ENCODE measurements around the gene ADAM22.

- no peak for TF ChIP-seq EZH2 (optimal IDR thresholded peaks at IDR 0.05; ENCODE audit: low read depth, low read length)
- TF ChIP-seq, protein P1, sequence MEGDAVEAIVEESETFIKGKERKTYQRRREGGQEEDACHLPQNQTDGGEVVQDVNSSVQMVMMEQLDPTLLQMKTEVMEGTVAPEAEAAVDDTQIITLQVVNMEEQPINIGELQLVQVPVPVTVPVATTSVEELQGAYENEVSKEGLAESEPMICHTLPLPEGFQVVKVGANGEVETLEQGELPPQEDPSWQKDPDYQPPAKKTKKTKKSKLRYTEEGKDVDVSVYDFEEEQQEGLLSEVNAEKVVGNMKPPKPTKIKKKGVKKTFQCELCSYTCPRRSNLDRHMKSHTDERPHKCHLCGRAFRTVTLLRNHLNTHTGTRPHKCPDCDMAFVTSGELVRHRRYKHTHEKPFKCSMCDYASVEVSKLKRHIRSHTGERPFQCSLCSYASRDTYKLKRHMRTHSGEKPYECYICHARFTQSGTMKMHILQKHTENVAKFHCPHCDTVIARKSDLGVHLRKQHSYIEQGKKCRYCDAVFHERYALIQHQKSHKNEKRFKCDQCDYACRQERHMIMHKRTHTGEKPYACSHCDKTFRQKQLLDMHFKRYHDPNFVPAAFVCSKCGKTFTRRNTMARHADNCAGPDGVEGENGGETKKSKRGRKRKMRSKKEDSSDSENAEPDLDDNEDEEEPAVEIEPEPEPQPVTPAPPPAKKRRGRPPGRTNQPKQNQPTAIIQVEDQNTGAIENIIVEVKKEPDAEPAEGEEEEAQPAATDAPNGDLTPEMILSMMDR (IDR thresholded peaks at IDR 0.05; ENCODE audit: low read length): no peak
- TF ChIP-seq EZH2phosphoT487 (IDR thresholded peaks at IDR 0.05; ENCODE audit: low read length): no peak
Measured at GRCh38 chr7:87935384-87935706, 1.3 kb downstream of the ADAM22 start.
